SK-N-SH (cell line): ENCODE results near the gene ATP8B1. TPM values are rescaled to one million over a fixed set of nuclear protein-coding genes. Genes with fewer than 3 reads are reported as not detected.

Experiments used
- CTCF ChIA-PET: fragments of 300-600, 350-600 bp; formaldehyde crosslinking; extraction: SDS; loops from one replicate; lab custom pipeline; 2021; lab: Yijun Ruan, JAX
- POLR2A ChIA-PET: fragments of 350-600 bp; sonication (Branson Sonifier 250); formaldehyde crosslinking; extraction: SDS; loops from one replicate; lab custom pipeline; 2020; ENCODE audit warnings: antibody characterized with exemption, inconsistent platforms; lab: Yijun Ruan, JAX
- DNase-seq: peaks from one replicate; pipeline ENCODE4 v3.0.0; 2012
- H2AFZ ChIP-seq: fragments of 200-600 bp; sonication (generic); 2 replicates; pipeline ENCODE4 v1.8.1; 2016; ENCODE audit warnings: antibody characterized with exemption, mild to moderate bottlenecking, low read depth
- H3F3A ChIP-seq: fragments of 200-600 bp; sonication (generic); replicated peaks from 2 replicates; pipeline ENCODE3; 2016; ENCODE audit warnings: antibody characterized with exemption, mild to moderate bottlenecking; ENCODE audit not compliant: insufficient read depth
- H3K27ac ChIP-seq, 2 experiments: fragments of 200-500 bp in 1 of 2; fragments of 200-600 bp in 1 of 2; sonication (Bioruptor generic) in 1 of 2; sonication (generic), shearing (Covaris generic) in 1 of 2; 2 replicates each; pipeline versions ENCODE4 v1.5.1 to v1.6.1; 2014 to 2016; ENCODE audit warnings: low read depth in 2 of 2, inconsistent platforms in 1 of 2, low read length in 1 of 2, mild to moderate bottlenecking in 1 of 2, mixed read lengths in 1 of 2
- H3K27me3 ChIP-seq: fragments of 200-600 bp; sonication (generic), shearing (Covaris generic); 2 replicates; pipeline ENCODE4 v1.6.1; 2016; ENCODE audit warnings: mixed run types; ENCODE audit not compliant: insufficient read depth
- H3K36me3 ChIP-seq, 2 experiments: fragments of 200-500 bp in 1 of 2; fragments of 200-600 bp in 1 of 2; sonication (Bioruptor generic) in 1 of 2; sonication (generic) in 1 of 2; replicated peaks in 1 of 2; 2 replicates each; pipeline versions ENCODE3 to v1.5.1; 2014 to 2016; ENCODE audit warnings: low read length in 1 of 2, mild to moderate bottlenecking in 1 of 2; ENCODE audit not compliant: insufficient read depth in 2 of 2, control insufficient read depth in 1 of 2
- H3K4me1 ChIP-seq, 2 experiments: fragments of 200-500 bp in 1 of 2; fragments of 200-600 bp in 1 of 2; sonication (Bioruptor generic) in 1 of 2; sonication (generic), shearing (Covaris generic) in 1 of 2; 2 replicates each; pipeline versions ENCODE4 v1.5.1 to v1.6.1; 2014 to 2016; ENCODE audit warnings: low read depth in 1 of 2, low read length in 1 of 2, mixed run types in 1 of 2; ENCODE audit not compliant: insufficient read depth in 2 of 2, control insufficient read depth in 1 of 2
- H3K4me2 ChIP-seq: fragments of 200-600 bp; sonication (generic), shearing (Covaris generic); 2 replicates; pipeline ENCODE4 v1.6.1; 2017; ENCODE audit warnings: mixed run types
- H3K4me3 ChIP-seq, 2 experiments: fragments of 200-500 bp in 1 of 2; fragments of 200-600 bp in 1 of 2; sonication (Bioruptor generic) in 1 of 2; sonication (generic), shearing (Covaris generic) in 1 of 2; 2 replicates each; pipeline versions ENCODE4 v1.5.1 to v1.8.1; 2014 to 2016; ENCODE audit warnings: low read depth in 2 of 2, inconsistent platforms in 1 of 2, low read length in 1 of 2, mild to moderate bottlenecking in 1 of 2, mixed read lengths in 1 of 2, moderate library complexity in 1 of 2
- H3K79me2 ChIP-seq: fragments of 200-600 bp; sonication (generic); 2 replicates; pipeline ENCODE4 v1.8.1; 2017; ENCODE audit warnings: mild to moderate bottlenecking; ENCODE audit not compliant: insufficient read depth
- H3K9ac ChIP-seq: fragments of 200-600 bp; sonication (generic); 2 replicates; pipeline ENCODE4 v1.6.1; 2017; ENCODE audit warnings: mixed run types
- H3K9me2 ChIP-seq: fragments of 200-600 bp; sonication (generic); 2 replicates; pipeline ENCODE4 v1.6.1; 2017; ENCODE audit warnings: mixed run types
- H3K9me3 ChIP-seq: fragments of 200-600 bp; sonication (generic); 2 replicates; pipeline ENCODE4 v1.6.1; 2017; ENCODE audit warnings: mixed run types, mild to moderate bottlenecking, moderate library complexity
- H4K20me1 ChIP-seq: fragments of 200-600 bp; sonication (generic); 2 replicates; pipeline ENCODE4 v1.6.1; 2017; ENCODE audit warnings: mild to moderate bottlenecking, mixed run types; ENCODE audit not compliant: insufficient read depth
- GABPA ChIP-seq: IDR thresholded peaks from 2 replicates; pipeline ENCODE4 v1.4.0; 2012; ENCODE audit warnings: low read depth, mild to moderate bottlenecking
- GATA2 ChIP-seq: sonication (generic); formaldehyde crosslinking; IDR thresholded peaks from 2 replicates; pipeline ENCODE4 v1.5.0; 2020; ENCODE audit warnings: mild to moderate bottlenecking, missing genetic modification reagents
- MEF2A ChIP-seq: IDR thresholded peaks from 2 replicates; pipeline ENCODE4 v1.4.0; 2012; ENCODE audit warnings: low read depth, borderline replicate concordance
- MXI1 ChIP-seq: IDR thresholded peaks from 2 replicates; pipeline ENCODE4 v1.6.1; 2012; ENCODE audit warnings: mild to moderate bottlenecking, low read depth, low read length, improper control_type of control experiment
- POLR2AphosphoS5 ChIP-seq: IDR thresholded peaks from 2 replicates; pipeline ENCODE4 v1.6.1; 2012; ENCODE audit warnings: low read depth, low read length
- RAD21 ChIP-seq: IDR thresholded peaks from 2 replicates; pipeline ENCODE4 v1.6.1; 2012; ENCODE audit warnings: mild to moderate bottlenecking, low read length
- RFX5 ChIP-seq: IDR thresholded peaks from 2 replicates; pipeline ENCODE4 v1.6.1; 2012; ENCODE audit warnings: mild to moderate bottlenecking, improper control_type of control experiment, low read length
- RXRA ChIP-seq: IDR thresholded peaks from 2 replicates; pipeline ENCODE4 v1.4.0; 2012; ENCODE audit warnings: low read depth, mild to moderate bottlenecking, borderline replicate concordance
- TCF12 ChIP-seq: IDR thresholded peaks from 2 replicates; pipeline ENCODE4 v1.4.0; 2012
- TEAD4 ChIP-seq: IDR thresholded peaks from 2 replicates; pipeline ENCODE4 v1.4.0; 2012; ENCODE audit warnings: mild to moderate bottlenecking, borderline replicate concordance; ENCODE audit not compliant: insufficient read depth
- YY1 ChIP-seq: IDR thresholded peaks from 2 replicates; pipeline ENCODE4 v1.4.0; 2012; ENCODE audit warnings: low read depth, mild to moderate bottlenecking
- WGBS: methylation state at CpG from one replicate; pipeline ENCODE4 v1.1.6; 2017; ENCODE audit warnings: low lambda C conversion rate; 5-methylcytosine and 5-hydroxymethylcytosine counted together
- polyA plus RNA-seq, 3 experiments: library from polyadenylated mRNA; depleted of rRNA; stranded (reverse); fragments of >200 nt; gene quantifications; 2 replicates each; pipeline ENCODE4 v1.2.3, GENCODE V29; 2012
- TF ChIP-seq, protein P1 (sequence below): fragments of 150-350 bp; IDR thresholded peaks from 2 replicates; pipeline ENCODE4 v1.6.1; 2017; ENCODE audit warnings: antibody characterized with exemption, low read length, low read depth, borderline replicate concordance
- TF ChIP-seq, protein P2 (sequence below): fragments of 150-350 bp; IDR thresholded peaks from 2 replicates; pipeline ENCODE4 v1.6.1; 2016; ENCODE audit warnings: mild to moderate bottlenecking, low read depth, low read length
- TF ChIP-seq, protein P3 (sequence below): fragments of 200-600 bp; sonication (generic); IDR thresholded peaks from 2 replicates; pipeline ENCODE4 v1.6.1; 2017; ENCODE audit warnings: antibody characterized with exemption, mild to moderate bottlenecking, moderate library complexity
- TF ChIP-seq, protein P4 (sequence below): IDR thresholded peaks from 2 replicates; pipeline ENCODE4; 2012
- TF ChIP-seq, protein P5 (sequence below): IDR thresholded peaks from 2 replicates; pipeline ENCODE4 v1.4.0; 2012; ENCODE audit warnings: low read depth

Gene ATP8B1
- polyA plus RNA-seq, 1 of the 3 experiments (the other 2 are of a cell fraction), result 43.8 TPM

DNA sequence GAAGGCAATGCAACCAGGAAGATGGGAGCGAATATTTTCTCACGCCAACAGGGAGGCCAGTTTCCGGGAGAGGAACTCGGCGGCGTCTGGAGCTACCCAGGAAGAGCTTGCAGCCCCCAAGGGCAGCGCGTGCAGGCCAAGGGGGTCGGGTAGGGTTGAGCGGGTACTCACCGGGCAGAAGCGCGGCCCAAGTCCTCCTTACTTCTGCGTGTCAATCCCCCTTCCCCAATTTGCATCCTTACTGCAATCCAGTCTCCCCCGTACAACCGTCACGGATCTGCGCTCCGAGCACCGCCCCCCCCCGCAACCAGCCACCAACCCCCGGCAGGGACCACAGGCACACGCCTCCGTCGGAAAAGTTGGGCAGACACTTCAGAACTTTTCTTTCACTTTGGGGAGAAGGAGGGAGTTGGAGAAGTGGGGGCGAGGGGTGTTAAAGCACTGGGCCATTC, 1.3 kb downstream of the ATP8B1 start:
- Histone ChIP-seq H3K79me2 (peaks cover 85% of the 10 kb centered on the region), H3K9me2 (no peaks in the 10 kb centered on the region), H3K27me3 (no peaks in the 10 kb centered on the region), H3K27ac (peak overlapping the region in 1 of 2 experiments; percentile 65; a peak in 2 of 4 replicates), H3K4me1 (peaks cover 13 to 22% of the 10 kb centered on the region in 2 experiments; a peak in 3 of 4 replicates), H3K4me2 (peak overlapping the region; percentile 85), H3F3A (peaks cover 18% of the 10 kb centered on the region), H4K20me1 (peaks cover 55% of the 10 kb centered on the region)
- DNase-seq, result peak; percentile 36
- ChIA-PET POLR2A (no interaction called here), CTCF (interaction anchor here (0.7 kb wide), 1 partner anchor 93 kb away, joined by 3 read pairs; no protein-coding TSS in a partner anchor)
- WGBS, result 4% methylated on average over 22 of the region's 26 CpGs
- TF ChIP-seq POLR2AphosphoS5, result no peak
- TF ChIP-seq, protein P1, sequence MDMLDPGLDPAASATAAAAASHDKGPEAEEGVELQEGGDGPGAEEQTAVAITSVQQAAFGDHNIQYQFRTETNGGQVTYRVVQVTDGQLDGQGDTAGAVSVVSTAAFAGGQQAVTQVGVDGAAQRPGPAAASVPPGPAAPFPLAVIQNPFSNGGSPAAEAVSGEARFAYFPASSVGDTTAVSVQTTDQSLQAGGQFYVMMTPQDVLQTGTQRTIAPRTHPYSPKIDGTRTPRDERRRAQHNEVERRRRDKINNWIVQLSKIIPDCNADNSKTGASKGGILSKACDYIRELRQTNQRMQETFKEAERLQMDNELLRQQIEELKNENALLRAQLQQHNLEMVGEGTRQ, result no peak
- TF ChIP-seq RXRA, result no peak
- TF ChIP-seq MEF2A, result no peak
- no peak for TF ChIP-seq MXI1
- TF ChIP-seq, protein P2, sequence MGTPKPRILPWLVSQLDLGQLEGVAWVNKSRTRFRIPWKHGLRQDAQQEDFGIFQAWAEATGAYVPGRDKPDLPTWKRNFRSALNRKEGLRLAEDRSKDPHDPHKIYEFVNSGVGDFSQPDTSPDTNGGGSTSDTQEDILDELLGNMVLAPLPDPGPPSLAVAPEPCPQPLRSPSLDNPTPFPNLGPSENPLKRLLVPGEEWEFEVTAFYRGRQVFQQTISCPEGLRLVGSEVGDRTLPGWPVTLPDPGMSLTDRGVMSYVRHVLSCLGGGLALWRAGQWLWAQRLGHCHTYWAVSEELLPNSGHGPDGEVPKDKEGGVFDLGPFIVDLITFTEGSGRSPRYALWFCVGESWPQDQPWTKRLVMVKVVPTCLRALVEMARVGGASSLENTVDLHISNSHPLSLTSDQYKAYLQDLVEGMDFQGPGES, result no peak
- no peak for TF ChIP-seq YY1
- TF ChIP-seq RAD21, result no peak
- TF ChIP-seq, protein P3, sequence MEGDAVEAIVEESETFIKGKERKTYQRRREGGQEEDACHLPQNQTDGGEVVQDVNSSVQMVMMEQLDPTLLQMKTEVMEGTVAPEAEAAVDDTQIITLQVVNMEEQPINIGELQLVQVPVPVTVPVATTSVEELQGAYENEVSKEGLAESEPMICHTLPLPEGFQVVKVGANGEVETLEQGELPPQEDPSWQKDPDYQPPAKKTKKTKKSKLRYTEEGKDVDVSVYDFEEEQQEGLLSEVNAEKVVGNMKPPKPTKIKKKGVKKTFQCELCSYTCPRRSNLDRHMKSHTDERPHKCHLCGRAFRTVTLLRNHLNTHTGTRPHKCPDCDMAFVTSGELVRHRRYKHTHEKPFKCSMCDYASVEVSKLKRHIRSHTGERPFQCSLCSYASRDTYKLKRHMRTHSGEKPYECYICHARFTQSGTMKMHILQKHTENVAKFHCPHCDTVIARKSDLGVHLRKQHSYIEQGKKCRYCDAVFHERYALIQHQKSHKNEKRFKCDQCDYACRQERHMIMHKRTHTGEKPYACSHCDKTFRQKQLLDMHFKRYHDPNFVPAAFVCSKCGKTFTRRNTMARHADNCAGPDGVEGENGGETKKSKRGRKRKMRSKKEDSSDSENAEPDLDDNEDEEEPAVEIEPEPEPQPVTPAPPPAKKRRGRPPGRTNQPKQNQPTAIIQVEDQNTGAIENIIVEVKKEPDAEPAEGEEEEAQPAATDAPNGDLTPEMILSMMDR, result no peak
- TF ChIP-seq, protein P4, sequence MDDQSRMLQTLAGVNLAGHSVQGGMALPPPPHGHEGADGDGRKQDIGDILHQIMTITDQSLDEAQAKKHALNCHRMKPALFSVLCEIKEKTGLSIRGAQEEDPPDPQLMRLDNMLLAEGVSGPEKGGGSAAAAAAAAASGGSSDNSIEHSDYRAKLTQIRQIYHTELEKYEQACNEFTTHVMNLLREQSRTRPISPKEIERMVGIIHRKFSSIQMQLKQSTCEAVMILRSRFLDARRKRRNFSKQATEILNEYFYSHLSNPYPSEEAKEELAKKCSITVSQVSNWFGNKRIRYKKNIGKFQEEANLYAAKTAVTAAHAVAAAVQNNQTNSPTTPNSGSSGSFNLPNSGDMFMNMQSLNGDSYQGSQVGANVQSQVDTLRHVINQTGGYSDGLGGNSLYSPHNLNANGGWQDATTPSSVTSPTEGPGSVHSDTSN, result no peak
- TF ChIP-seq, all 33 proteins: peak for 0
- Histone ChIP-seq H3K9me3 (no peaks in the 10 kb centered on the region), H3K36me3 (peaks cover 0 to 7% of the 10 kb centered on the region in 2 experiments), H3K9ac (peak overlapping the region; percentile 83), H2AFZ (no peak overlapping the region), H3K4me3 (peak overlapping the region; percentile 74 to 92)

DNA sequence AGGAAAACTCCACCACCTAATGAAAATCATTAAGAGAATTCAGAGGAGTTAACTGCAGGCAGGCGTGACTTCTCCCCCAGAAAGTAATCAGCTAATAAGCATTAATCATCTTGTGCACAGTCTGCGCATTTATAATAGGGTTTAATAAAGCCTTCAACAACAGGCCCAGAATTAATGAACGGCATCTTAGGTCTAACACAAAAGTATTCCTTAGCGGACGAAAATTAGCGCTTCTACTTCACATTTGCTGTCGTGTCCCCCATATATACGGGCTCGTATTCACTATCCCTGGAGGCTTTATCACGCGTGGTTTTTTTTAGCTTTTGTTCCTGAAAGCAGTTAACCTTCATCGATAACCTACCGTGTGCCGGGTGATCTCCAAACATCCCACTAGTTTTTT, 1.8 kb downstream of the ATP8B1 start:
- peak overlapping the region in 1 of 2 experiments; percentile 65; a peak in 2 of 4 replicates for H3K27ac ChIP-seq
- H3K36me3 ChIP-seq, result peaks cover 0 to 7% of the 10 kb centered on the region in 2 experiments
- peaks cover 90% of the 10 kb centered on the region for H3K79me2 ChIP-seq
- H3K4me1 ChIP-seq, result peaks cover 13 to 22% of the 10 kb centered on the region in 2 experiments; a peak in 3 of 4 replicates
- H3K9me2 ChIP-seq, result no peaks in the 10 kb centered on the region
- POLR2A ChIA-PET, result no interaction called here
- H4K20me1 ChIP-seq, result peaks cover 59% of the 10 kb centered on the region
- no peaks in the 10 kb centered on the region for H3K9me3 ChIP-seq
- no peak overlapping the region for H2AFZ ChIP-seq
- H3K4me2 ChIP-seq, result peak overlapping the region; percentile 85
- no peaks in the 10 kb centered on the region for H3K27me3 ChIP-seq
- peaks cover 16% of the 10 kb centered on the region for H3F3A ChIP-seq
- H3K4me3 ChIP-seq, result peak overlapping the region; percentile 74 to 92
- H3K9ac ChIP-seq, result peak overlapping the region; percentile 83
- 58% methylated on average over 14 of the region's 14 CpGs for WGBS
- no peak for DNase-seq
- TF ChIP-seq TEAD4, result no peak
- no peak for TF ChIP-seq RFX5
- no peak for TF ChIP-seq GATA2 (CRISPR knock-in tag)
- TF ChIP-seq TCF12, result no peak
- no peak for TF ChIP-seq RXRA
- no peak for TF ChIP-seq GABPA
- TF ChIP-seq, protein P5, sequence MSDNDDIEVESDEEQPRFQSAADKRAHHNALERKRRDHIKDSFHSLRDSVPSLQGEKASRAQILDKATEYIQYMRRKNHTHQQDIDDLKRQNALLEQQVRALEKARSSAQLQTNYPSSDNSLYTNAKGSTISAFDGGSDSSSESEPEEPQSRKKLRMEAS, result no peak
- CTCF ChIA-PET, result interaction anchor here (0.7 kb wide), 1 partner anchor 93 kb away, joined by 3 read pairs; no protein-coding TSS in a partner anchor
